ENCODE measurements around the gene GRID2IP.

DNA sequence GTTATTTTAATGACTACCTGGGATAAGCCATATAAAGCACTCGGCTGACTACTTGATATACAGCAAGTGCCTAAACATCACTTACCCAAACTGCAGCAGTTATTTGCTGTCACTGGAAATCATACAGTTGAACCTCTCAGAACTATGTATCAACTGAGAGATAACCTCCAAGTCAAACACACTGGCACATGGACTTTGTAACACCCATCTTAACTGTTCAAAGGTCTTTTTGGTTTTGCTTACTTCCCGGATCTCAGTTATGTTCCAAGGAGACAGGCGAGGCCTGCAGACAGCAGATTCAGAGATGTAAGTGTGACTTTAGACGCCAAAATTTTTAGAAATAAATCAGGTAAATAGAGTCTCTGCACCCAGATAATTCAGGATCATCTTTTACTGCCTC, 69.0 kb downstream of the GRID2IP start:
- TF ChIP-seq, protein P1, sequence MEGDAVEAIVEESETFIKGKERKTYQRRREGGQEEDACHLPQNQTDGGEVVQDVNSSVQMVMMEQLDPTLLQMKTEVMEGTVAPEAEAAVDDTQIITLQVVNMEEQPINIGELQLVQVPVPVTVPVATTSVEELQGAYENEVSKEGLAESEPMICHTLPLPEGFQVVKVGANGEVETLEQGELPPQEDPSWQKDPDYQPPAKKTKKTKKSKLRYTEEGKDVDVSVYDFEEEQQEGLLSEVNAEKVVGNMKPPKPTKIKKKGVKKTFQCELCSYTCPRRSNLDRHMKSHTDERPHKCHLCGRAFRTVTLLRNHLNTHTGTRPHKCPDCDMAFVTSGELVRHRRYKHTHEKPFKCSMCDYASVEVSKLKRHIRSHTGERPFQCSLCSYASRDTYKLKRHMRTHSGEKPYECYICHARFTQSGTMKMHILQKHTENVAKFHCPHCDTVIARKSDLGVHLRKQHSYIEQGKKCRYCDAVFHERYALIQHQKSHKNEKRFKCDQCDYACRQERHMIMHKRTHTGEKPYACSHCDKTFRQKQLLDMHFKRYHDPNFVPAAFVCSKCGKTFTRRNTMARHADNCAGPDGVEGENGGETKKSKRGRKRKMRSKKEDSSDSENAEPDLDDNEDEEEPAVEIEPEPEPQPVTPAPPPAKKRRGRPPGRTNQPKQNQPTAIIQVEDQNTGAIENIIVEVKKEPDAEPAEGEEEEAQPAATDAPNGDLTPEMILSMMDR (conservative IDR thresholded peaks at IDR 0.05) = no peak
- TF ChIP-seq ZFX (IDR thresholded peaks at IDR 0.05) = no peak

Measured in C4-2B (cell line).